ENCODE data around the gene GRHL1. TPM values are rescaled to one million over a fixed set of nuclear protein-coding genes. Genes with fewer than 3 reads are reported as not detected.

GRHL1 gene
- total RNA-seq, 1 experiment from 2014 or later: 11.6 TPM

GRCh38 chr2:10022445-10022844, 71.0 kb downstream of the GRHL1 start:
- H3K36me3 Mint-ChIP-seq (ENCODE audit: insufficient read depth, unreplicated experiment): no peaks in the 10 kb centered on the region
- CTCF ChIA-PET: interaction anchor here (0.9 to 1.3 kb wide), 2 partner anchors 223 to 252 kb away, joined by 3 read pairs; no protein-coding TSS in a partner anchor
- no peak overlapping the region for H3K4me3 ChIP-seq (ENCODE audit: low read depth, low read length)
- H3K9me3 ChIP-seq: no peaks in the 10 kb centered on the region
- no peaks in the 10 kb centered on the region for H3K27me3 Mint-ChIP-seq (ENCODE audit: insufficient read depth, unreplicated experiment)
- H3K27ac Mint-ChIP-seq (ENCODE audit: unreplicated experiment): no peak overlapping the region
- no TSS peak for BruUV-seq (replicated peaks)
- POLR2A ChIA-PET: no interaction called here
- H3K27me3 ChIP-seq (replicated peaks; ENCODE audit: control insufficient read depth, insufficient read depth, low read length): no peaks in the 10 kb centered on the region
- TF ChIP-seq, protein P1, sequence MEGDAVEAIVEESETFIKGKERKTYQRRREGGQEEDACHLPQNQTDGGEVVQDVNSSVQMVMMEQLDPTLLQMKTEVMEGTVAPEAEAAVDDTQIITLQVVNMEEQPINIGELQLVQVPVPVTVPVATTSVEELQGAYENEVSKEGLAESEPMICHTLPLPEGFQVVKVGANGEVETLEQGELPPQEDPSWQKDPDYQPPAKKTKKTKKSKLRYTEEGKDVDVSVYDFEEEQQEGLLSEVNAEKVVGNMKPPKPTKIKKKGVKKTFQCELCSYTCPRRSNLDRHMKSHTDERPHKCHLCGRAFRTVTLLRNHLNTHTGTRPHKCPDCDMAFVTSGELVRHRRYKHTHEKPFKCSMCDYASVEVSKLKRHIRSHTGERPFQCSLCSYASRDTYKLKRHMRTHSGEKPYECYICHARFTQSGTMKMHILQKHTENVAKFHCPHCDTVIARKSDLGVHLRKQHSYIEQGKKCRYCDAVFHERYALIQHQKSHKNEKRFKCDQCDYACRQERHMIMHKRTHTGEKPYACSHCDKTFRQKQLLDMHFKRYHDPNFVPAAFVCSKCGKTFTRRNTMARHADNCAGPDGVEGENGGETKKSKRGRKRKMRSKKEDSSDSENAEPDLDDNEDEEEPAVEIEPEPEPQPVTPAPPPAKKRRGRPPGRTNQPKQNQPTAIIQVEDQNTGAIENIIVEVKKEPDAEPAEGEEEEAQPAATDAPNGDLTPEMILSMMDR (IDR thresholded peaks at IDR 0.05; ENCODE audit: insufficient read depth in 1 of 2, low read depth in 1 of 2, low read length in 1 of 2, severe bottlenecking in 1 of 2, unreplicated experiment in 1 of 2): peak in 1 of 2 experiments; percentile 20
- H3K9me3 Mint-ChIP-seq (ENCODE audit: unreplicated experiment): no peaks in the 10 kb centered on the region
- no peaks in the 10 kb centered on the region for H3K36me3 ChIP-seq (ENCODE audit: control insufficient read depth, insufficient read depth, low read length)
- no peak for DNase-seq
- H3K4me1 Mint-ChIP-seq (ENCODE audit: low read depth, unreplicated experiment): no peaks in the 10 kb centered on the region
- no peaks in the 10 kb centered on the region for H3K4me1 ChIP-seq
- intact Hi-C loops (cut with micrococcal nuclease; ENCODE audit: unreplicated experiment): no loop called here
- H3K4me3 Mint-ChIP-seq (ENCODE audit: unreplicated experiment): no peak overlapping the region

GRCh38 chr2:10022966-10023662, 71.6 kb downstream of the GRHL1 start:
- Histone ChIP-seq H3K36me3 (ENCODE audit: control insufficient read depth, insufficient read depth, low read length) (no peaks in the 10 kb centered on the region), H3K4me1 (no peaks in the 10 kb centered on the region), H3K4me3 (ENCODE audit: low read depth, low read length) (no peak overlapping the region), H3K27me3 (replicated peaks; ENCODE audit: control insufficient read depth, insufficient read depth, low read length) (no peaks in the 10 kb centered on the region), H3K9me3 (no peaks in the 10 kb centered on the region)
- CTCF ChIA-PET: interaction anchor here (1.3 to 1.6 kb wide), 2 partner anchors 39 to 224 kb away, joined by 3 read pairs; no protein-coding TSS in a partner anchor
- Mint-ChIP-seq H3K4me3 (ENCODE audit: unreplicated experiment) (no peak overlapping the region), H3K9me3 (ENCODE audit: unreplicated experiment) (no peaks in the 10 kb centered on the region), H3K36me3 (ENCODE audit: insufficient read depth, unreplicated experiment) (no peaks in the 10 kb centered on the region), H3K27me3 (ENCODE audit: insufficient read depth, unreplicated experiment) (no peaks in the 10 kb centered on the region), H3K27ac (ENCODE audit: unreplicated experiment) (no peak overlapping the region), H3K4me1 (ENCODE audit: low read depth, unreplicated experiment) (no peaks in the 10 kb centered on the region)
- intact Hi-C loops (cut with micrococcal nuclease; ENCODE audit: unreplicated experiment): no loop called here
- TF ChIP-seq, protein P1 (IDR thresholded peaks at IDR 0.05; ENCODE audit: insufficient read depth in 1 of 2, low read depth in 1 of 2, low read length in 1 of 2, severe bottlenecking in 1 of 2, unreplicated experiment in 1 of 2): no peak
- no peak for DNase-seq
- POLR2A ChIA-PET: no interaction called here
- no TSS peak for BruUV-seq (replicated peaks)

DNA sequence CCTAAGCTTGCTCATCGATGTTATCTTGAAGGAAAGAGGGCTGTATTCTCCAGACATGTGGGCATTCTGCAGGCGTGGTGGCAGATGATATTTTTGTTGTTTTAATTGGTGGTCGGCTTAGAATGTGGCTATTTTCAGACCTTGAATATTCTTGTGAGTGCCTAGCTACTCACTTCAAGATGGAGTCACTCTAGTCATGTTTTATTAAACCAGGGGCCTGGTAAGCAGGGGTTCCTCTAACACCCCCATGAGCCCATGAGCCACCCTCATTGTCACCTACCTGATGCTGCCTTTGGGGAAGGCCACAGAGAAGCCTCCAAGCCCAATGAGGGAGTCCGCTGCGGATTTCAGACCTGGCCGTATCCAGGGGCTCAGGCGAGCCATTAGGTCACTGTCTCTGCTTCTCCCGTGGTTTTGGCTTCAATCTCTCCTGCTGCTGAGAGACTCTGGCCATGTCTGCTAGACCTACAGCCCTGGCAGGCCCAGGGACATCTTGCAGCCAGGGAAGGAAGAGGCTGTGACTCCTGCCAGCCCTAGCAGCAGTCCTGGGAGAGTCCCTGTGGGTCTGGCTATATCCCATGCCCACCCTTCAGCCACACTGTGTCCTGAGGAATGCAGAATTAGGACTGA, 75.6 kb downstream of the GRHL1 start:
- Mint-ChIP-seq H3K4me3 (ENCODE audit: unreplicated experiment) (no peak overlapping the region), H3K4me1 (ENCODE audit: low read depth, unreplicated experiment) (peaks cover 9% of the 10 kb centered on the region), H3K27ac (ENCODE audit: unreplicated experiment) (no peak overlapping the region), H3K36me3 (ENCODE audit: insufficient read depth, unreplicated experiment) (no peaks in the 10 kb centered on the region), H3K9me3 (ENCODE audit: unreplicated experiment) (no peaks in the 10 kb centered on the region), H3K27me3 (ENCODE audit: insufficient read depth, unreplicated experiment) (no peaks in the 10 kb centered on the region)
- BruUV-seq (replicated peaks): no TSS peak
- no peaks in the 10 kb centered on the region for H3K36me3 ChIP-seq (ENCODE audit: control insufficient read depth, insufficient read depth, low read length)
- H3K4me3 ChIP-seq (ENCODE audit: low read depth, low read length): no peak overlapping the region
- no peaks in the 10 kb centered on the region for H3K4me1 ChIP-seq
- ChIA-PET CTCF (interaction anchor here (1.4 kb wide), 1 partner anchor 43 kb away, joined by 3 read pairs; no protein-coding TSS in a partner anchor), POLR2A (no interaction called here)
- intact Hi-C loops (cut with micrococcal nuclease; ENCODE audit: unreplicated experiment): no loop called here
- no peaks in the 10 kb centered on the region for H3K27me3 ChIP-seq (replicated peaks; ENCODE audit: control insufficient read depth, insufficient read depth, low read length)
- H3K9me3 ChIP-seq: no peaks in the 10 kb centered on the region
- TF ChIP-seq, protein P1 (IDR thresholded peaks at IDR 0.05; ENCODE audit: insufficient read depth in 1 of 2, low read depth in 1 of 2, low read length in 1 of 2, severe bottlenecking in 1 of 2, unreplicated experiment in 1 of 2): no peak
- DNase-seq: no peak

All from Caco-2 (cell line).